Upper lobe of left lung (tissue), 6 donors: ENCODE measurements around the gene SUV39H2. TPM values are rescaled to one million over a fixed set of nuclear protein-coding genes. Genes with fewer than 3 reads are reported as not detected.
A peak's percentile ranks its signal among the peaks of the same experiment; 100 is the strongest.

Experiments used
- ATAC-seq, 2 donors: fragments of 200-7000 bp; cut with Tn5 transposase; one replicate each; pipeline ENCODE4 v1.9.1; 2022; ENCODE audit warnings: mild to moderate bottlenecking in 2 of 2, moderate library complexity in 2 of 2; ENCODE audit not compliant: low FRiP score in 2 of 2
- DNase-seq, 2 donors: peaks; one replicate each; pipeline ENCODE4 v3.0.0-alpha.2; 2019 to 2020
- H3K27ac ChIP-seq, 4 donors: fragments of 200-600 bp; sonication (generic); one replicate each; pipeline ENCODE4 v1.5.1; 2016 to 2019
- H3K27me3 ChIP-seq, 4 donors: fragments of 200-600 bp; sonication (generic); one replicate each; pipeline ENCODE4 v1.5.1; 2017 to 2019
- H3K36me3 ChIP-seq, 4 donors: fragments of 200-600 bp; sonication (generic); one replicate each; pipeline ENCODE4 v1.5.1; 2016 to 2019
- H3K4me1 ChIP-seq, 4 donors: fragments of 200-600 bp; sonication (generic); one replicate each; pipeline ENCODE4 v1.5.1; 2018 to 2019
- H3K4me3 ChIP-seq, 4 donors: fragments of 200-600 bp; sonication (generic); one replicate each; pipeline ENCODE4 v1.5.1; 2017 to 2019; ENCODE audit warnings: mild to moderate bottlenecking in 2 of 4, moderate library complexity in 1 of 4
- H3K9me3 ChIP-seq, 4 donors: fragments of 200-600 bp; sonication (generic); one replicate each; pipeline ENCODE4 v1.5.1; 2018 to 2019
- EP300 ChIP-seq, 4 donors: sonication (generic); formaldehyde crosslinking; IDR thresholded peaks; one replicate each; pipeline ENCODE4 v1.5.1; 2017; ENCODE audit warnings: antibody characterized with exemption in 4 of 4, control low read depth in 2 of 4
- POLR2A ChIP-seq, 4 donors: fragments of 450-650 bp; IDR thresholded peaks; one replicate each; pipeline ENCODE4 v1.5.1; 2016 to 2017; ENCODE audit warnings: antibody characterized with exemption in 4 of 4, mild to moderate bottlenecking in 2 of 4
- POLR2AphosphoS5 ChIP-seq, 2 donors: sonication (generic); formaldehyde crosslinking; IDR thresholded peaks; one replicate each; pipeline ENCODE4 v1.5.1; 2017; ENCODE audit warnings: antibody characterized with exemption in 2 of 2
- WGBS, 2 donors: methylation state at CpG; one replicate each; pipeline ENCODE4 v1.1.5; 2017 to 2018; 5-methylcytosine and 5-hydroxymethylcytosine counted together
- total RNA-seq, 6 donors: library from RNA; depleted of rRNA in 4 of 6; stranded (reverse); fragments of >200 nt in 4 of 6; gene quantifications; one replicate each; pipeline versions ENCODE4 v1.1.0 to v1.2.1, GENCODE V29; 2016 to 2021
- TF ChIP-seq, protein P1 (sequence below), 6 experiments: fragments of 450-650 bp in 4 of 6; fragments of 200-600 bp in 2 of 6; sonication (generic) in 2 of 6; IDR thresholded peaks; one replicate each; pipeline ENCODE4 v1.5.1; 2016 to 2019; ENCODE audit warnings: antibody characterized with exemption in 6 of 6
- donor health status: DM: no; HTN: no; CAD: no; lungs with moderate emphysema.
- donor health status: DM: no; HTN: yes; CAD: no; lungs with severe emphysema.

SUV39H2 gene, protein sequence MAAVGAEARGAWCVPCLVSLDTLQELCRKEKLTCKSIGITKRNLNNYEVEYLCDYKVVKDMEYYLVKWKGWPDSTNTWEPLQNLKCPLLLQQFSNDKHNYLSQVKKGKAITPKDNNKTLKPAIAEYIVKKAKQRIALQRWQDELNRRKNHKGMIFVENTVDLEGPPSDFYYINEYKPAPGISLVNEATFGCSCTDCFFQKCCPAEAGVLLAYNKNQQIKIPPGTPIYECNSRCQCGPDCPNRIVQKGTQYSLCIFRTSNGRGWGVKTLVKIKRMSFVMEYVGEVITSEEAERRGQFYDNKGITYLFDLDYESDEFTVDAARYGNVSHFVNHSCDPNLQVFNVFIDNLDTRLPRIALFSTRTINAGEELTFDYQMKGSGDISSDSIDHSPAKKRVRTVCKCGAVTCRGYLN
- total RNA-seq: 1 to 10 TPM; 1.6 to 4.9 (median 3.7) TPM

DNA sequence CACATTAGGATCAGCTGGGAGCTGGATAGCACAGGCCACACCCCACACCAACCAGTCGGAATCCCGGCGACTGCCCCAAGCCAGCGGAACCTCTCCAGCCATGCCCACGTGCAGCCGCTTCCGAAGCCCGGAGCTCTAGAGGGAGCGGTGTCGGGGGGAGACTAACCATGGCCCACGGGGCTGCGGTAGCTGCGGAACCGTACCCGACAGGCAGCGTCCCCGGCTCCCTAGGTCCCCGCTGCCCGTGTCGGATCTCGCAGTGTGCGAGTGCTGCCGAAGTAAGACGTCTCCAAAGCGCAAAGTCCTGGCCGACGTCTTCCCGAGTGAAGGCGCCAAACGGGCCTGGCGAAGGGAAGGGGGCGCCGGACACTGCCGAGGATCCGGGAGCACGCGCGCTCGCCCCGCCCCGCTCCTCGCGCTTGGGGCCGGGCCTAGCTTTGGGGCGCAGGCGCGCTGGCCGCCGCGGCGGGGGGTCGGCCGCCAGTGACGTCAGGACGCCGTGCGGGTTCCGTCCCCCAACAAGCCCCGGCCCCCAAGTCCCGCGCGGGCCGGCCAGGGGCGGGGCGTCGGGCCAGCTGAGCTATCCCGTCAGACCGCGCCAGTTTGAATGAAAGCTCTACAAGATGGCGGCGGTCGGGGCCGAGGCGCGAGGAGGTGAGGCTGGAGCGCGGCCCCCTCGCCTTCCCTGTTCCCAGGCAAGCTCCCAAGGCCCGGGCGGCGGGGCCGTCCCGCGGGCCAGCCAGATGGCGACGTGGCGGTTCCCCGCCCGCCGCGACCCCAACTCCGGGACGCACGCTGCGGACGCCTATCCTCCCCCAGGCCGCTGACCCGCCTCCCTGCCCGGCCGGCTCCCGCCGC, at the start of gene SUV39H2:
TSS of gene SUV39H2 (plus strand) at position 601 of the 858 bp plus-strand sequence. CDS start at position 624, 23 bp downstream.
- no peaks in the 10 kb centered on the region for H3K9me3 ChIP-seq
- WGBS, 2 donors: 1% methylated on average over 55 of the region's 102 CpGs; no CpG with 5 or more reads in 1 of the 2 donors
- DNase-seq (peak; percentile 97 to 100), ATAC-seq (peak; percentile 96 to 98)
- peaks cover 12 to 32% (median 16%) of the 10 kb centered on the region in 4 donors for H3K4me1 ChIP-seq
- H3K27ac ChIP-seq: peak within 1 kb of the TSS; percentile 93 to 94 (median 94)
- H3K36me3 ChIP-seq: no peaks in the 10 kb centered on the region
- no peaks in the 10 kb centered on the region for H3K27me3 ChIP-seq
- peak in 3 of 4 donors; percentile 41 to 89 (median 79) for TF ChIP-seq POLR2A (IDR thresholded peaks at IDR 0.05)
- TF ChIP-seq, protein P1, sequence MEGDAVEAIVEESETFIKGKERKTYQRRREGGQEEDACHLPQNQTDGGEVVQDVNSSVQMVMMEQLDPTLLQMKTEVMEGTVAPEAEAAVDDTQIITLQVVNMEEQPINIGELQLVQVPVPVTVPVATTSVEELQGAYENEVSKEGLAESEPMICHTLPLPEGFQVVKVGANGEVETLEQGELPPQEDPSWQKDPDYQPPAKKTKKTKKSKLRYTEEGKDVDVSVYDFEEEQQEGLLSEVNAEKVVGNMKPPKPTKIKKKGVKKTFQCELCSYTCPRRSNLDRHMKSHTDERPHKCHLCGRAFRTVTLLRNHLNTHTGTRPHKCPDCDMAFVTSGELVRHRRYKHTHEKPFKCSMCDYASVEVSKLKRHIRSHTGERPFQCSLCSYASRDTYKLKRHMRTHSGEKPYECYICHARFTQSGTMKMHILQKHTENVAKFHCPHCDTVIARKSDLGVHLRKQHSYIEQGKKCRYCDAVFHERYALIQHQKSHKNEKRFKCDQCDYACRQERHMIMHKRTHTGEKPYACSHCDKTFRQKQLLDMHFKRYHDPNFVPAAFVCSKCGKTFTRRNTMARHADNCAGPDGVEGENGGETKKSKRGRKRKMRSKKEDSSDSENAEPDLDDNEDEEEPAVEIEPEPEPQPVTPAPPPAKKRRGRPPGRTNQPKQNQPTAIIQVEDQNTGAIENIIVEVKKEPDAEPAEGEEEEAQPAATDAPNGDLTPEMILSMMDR (IDR thresholded peaks at IDR 0.05): peak in 3 of 6 experiments; percentile 14 to 30 (median 27)
- peak; percentile 58 to 76 for TF ChIP-seq POLR2AphosphoS5 (IDR thresholded peaks at IDR 0.05)
- peak in 1 of 4 donors; percentile 1 for TF ChIP-seq EP300 (IDR thresholded peaks at IDR 0.05)
- H3K4me3 ChIP-seq: peak within 1 kb of the TSS; percentile 97 to 100 (median 98)

DNA sequence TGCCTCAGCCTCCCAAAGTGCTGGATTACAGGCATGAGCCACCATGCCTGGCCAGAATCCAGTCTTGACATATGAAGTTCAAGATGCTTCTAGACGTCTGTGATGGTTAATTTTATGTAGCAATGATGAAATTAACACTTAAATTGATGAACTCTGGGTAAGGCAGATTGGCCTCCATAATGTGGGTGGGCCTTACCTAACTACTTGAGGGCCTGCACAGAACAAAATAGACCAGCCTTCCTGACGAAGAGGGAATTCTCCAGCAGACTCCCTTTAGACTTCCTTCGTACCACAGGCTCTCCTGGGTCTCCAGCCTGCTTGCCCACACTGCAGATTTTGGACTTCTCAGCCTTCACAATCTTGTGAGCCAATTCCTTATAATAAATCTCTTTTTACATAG, 45.6 kb upstream of the SUV39H2 start:
- no peak overlapping the region for H3K4me3 ChIP-seq
- H3K36me3 ChIP-seq: no peaks in the 10 kb centered on the region
- DNase-seq (no peak), ATAC-seq (no peak)
- WGBS, 2 donors: 81 to 85% methylated on average over 3 of the region's 3 CpGs
- no peaks in the 10 kb centered on the region for H3K9me3 ChIP-seq
- H3K27ac ChIP-seq: no peak overlapping the region
- peaks cover 7 to 8% (median 7%) of the 10 kb centered on the region in 4 donors for H3K4me1 ChIP-seq
- TF ChIP-seq POLR2A (IDR thresholded peaks at IDR 0.05): no peak
- TF ChIP-seq, protein P1 (IDR thresholded peaks at IDR 0.05): no peak
- no peak for TF ChIP-seq POLR2AphosphoS5 (IDR thresholded peaks at IDR 0.05)
- no peak for TF ChIP-seq EP300 (IDR thresholded peaks at IDR 0.05)
- no peaks in the 10 kb centered on the region for H3K27me3 ChIP-seq

DNA sequence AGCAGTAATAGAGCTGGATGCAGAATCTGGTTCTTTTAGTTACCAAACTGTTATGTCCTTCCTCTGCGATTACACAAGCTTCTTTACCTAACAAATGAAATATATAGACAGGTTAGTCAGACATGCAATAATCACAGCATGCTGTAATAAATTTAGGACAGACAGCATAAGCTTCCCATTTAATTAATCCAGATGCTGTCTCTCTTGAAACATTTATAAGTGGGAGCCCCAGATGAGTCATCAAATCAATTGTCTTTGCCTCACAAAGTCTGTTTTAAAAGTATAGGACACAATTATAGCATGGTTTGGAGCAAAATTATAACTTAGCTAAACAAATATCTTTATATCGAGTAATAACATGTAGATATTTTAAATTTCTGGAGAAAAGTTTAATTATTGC, 42.5 kb upstream of the SUV39H2 start:
- peak overlapping the region in 1 of 4 donors; percentile 97 for H3K27ac ChIP-seq
- H3K9me3 ChIP-seq: no peaks in the 10 kb centered on the region
- peaks cover 0 to 12% (median under 1%) of the 10 kb centered on the region in 4 donors for H3K36me3 ChIP-seq
- H3K27me3 ChIP-seq: no peaks in the 10 kb centered on the region
- whole genome bisulfite sequencing, 2 donors: 94 to 95% methylated on average over 2 of the region's 2 CpGs
- no peak overlapping the region for H3K4me3 ChIP-seq
- TF ChIP-seq, protein P1 (IDR thresholded peaks at IDR 0.05): no peak
- no peak for TF ChIP-seq POLR2A (IDR thresholded peaks at IDR 0.05)
- no peak for TF ChIP-seq EP300 (IDR thresholded peaks at IDR 0.05)
- TF ChIP-seq POLR2AphosphoS5 (IDR thresholded peaks at IDR 0.05): no peak
- ATAC-seq (no peak), DNase-seq (no peak)
- H3K4me1 ChIP-seq: peaks cover 15 to 19% (median 18%) of the 10 kb centered on the region in 4 donors

DNA sequence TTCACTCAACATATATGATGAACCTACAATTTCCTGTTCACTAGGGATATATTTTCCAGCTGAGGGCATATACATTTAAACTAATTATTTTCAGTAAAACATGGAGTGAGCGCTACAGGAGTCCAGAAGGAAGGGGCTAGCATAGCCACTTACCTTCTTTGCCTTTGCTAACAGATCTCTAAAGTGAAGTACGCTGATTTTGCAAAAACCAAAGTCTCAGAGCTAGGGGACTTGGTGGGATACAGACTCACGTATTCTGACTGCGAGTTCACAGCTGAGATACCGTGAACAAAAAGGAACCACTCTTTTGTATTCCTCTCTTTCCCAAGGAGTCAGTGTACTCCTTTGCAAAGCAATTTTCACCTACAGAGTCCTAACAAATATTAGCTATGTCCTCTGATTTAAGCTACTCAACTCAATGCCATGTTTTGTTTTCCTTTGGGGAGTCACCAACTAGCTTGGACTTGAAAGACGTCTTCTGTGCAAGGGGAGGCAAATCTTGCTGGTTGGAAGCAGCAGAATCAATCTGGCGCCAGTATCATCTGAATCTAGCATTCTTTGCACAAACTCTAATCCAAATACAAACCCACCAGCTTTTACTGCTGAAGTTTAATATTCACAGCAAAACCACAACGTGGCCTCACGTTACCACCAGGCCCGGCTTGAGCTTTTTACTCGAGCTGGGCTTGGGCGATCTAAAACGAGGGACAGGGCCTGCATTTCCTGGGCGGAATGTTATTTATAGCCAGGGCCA, 41.5 kb upstream of the SUV39H2 start:
- H3K36me3 ChIP-seq: peaks cover 0 to 22% (median 8%) of the 10 kb centered on the region in 4 donors
- H3K4me3 ChIP-seq: peak overlapping the region; percentile 80 to 97 (median 90)
- 26 to 30% methylated on average over 13 to 14 of the region's 14 CpGs for WGBS, 2 donors
- no peaks in the 10 kb centered on the region for H3K27me3 ChIP-seq
- no peak for ATAC-seq
- DNase-seq: no peak
- peak overlapping the region; percentile 92 to 97 (median 95) for H3K27ac ChIP-seq
- TF ChIP-seq EP300 (IDR thresholded peaks at IDR 0.05) (no peak), POLR2A (IDR thresholded peaks at IDR 0.05) (peak in 1 of 4 donors; percentile 18)
- TF ChIP-seq, protein P1 (IDR thresholded peaks at IDR 0.05): no peak
- peaks cover 15 to 19% (median 18%) of the 10 kb centered on the region in 4 donors for H3K4me1 ChIP-seq
- no peaks in the 10 kb centered on the region for H3K9me3 ChIP-seq
